Astrocyte (in vitro differentiated cells and primary cell): ENCODE data around the gene FAM90A26.
"Not testable (repeated sequence)": the region's sequence is repeated elsewhere in the genome, so short reads cannot be mapped to it uniquely, and the experiment has no call there.

Experiments used
- EZH2 ChIP-seq: IDR thresholded peaks from 2 replicates; pipeline ENCODE4 v1.6.1; 2012; ENCODE audit warnings: mild to moderate bottlenecking, low read length, inconsistent platforms; ENCODE audit not compliant: insufficient read depth
- TF ChIP-seq, protein P1 (sequence below): IDR thresholded peaks from 2 replicates; pipeline ENCODE4 v1.5.1; 2011; ENCODE audit warnings: low read depth, mild to moderate bottlenecking, inconsistent platforms, low read length, moderate library complexity; ENCODE audit not compliant: insufficient read depth

DNA sequence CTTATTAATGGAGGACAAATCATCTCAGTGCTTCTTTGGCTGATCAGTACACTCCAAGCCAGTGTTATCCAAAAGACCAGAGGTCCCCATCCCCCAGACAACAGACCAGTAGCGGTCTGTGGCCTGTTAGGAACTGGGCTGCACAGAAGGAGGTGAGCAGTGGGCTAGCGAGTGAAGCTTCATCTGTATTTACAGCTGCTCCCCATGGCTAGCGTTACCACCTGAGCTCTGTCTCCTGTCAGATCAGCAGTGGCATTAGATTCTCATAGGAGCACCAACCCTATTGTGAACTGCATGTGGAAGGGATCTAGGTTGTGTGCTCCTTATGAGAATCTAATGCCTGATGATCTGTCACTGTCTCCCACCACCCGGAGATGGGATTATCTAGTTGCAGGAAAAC, 37.4 kb upstream of the FAM90A26 start:
- TF ChIP-seq, protein P1, sequence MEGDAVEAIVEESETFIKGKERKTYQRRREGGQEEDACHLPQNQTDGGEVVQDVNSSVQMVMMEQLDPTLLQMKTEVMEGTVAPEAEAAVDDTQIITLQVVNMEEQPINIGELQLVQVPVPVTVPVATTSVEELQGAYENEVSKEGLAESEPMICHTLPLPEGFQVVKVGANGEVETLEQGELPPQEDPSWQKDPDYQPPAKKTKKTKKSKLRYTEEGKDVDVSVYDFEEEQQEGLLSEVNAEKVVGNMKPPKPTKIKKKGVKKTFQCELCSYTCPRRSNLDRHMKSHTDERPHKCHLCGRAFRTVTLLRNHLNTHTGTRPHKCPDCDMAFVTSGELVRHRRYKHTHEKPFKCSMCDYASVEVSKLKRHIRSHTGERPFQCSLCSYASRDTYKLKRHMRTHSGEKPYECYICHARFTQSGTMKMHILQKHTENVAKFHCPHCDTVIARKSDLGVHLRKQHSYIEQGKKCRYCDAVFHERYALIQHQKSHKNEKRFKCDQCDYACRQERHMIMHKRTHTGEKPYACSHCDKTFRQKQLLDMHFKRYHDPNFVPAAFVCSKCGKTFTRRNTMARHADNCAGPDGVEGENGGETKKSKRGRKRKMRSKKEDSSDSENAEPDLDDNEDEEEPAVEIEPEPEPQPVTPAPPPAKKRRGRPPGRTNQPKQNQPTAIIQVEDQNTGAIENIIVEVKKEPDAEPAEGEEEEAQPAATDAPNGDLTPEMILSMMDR, result not testable (repeated sequence)
- not testable (repeated sequence) for TF ChIP-seq EZH2
